GM21576 (cell line): ENCODE data around the gene NOD1.
"Not testable (repeated sequence)": the region's sequence is repeated elsewhere in the genome, so short reads cannot be mapped to it uniquely, and the experiment has no call there.

Experiments
- ATAC-seq: cut with Tn5 transposase; IDR thresholded peaks from one replicate; pipeline ENCODE4 v1.9.1; 2021; ENCODE audit warnings: mild to moderate bottlenecking, moderate library complexity; ENCODE audit not compliant: unreplicated experiment

NOD1 gene

DNA sequence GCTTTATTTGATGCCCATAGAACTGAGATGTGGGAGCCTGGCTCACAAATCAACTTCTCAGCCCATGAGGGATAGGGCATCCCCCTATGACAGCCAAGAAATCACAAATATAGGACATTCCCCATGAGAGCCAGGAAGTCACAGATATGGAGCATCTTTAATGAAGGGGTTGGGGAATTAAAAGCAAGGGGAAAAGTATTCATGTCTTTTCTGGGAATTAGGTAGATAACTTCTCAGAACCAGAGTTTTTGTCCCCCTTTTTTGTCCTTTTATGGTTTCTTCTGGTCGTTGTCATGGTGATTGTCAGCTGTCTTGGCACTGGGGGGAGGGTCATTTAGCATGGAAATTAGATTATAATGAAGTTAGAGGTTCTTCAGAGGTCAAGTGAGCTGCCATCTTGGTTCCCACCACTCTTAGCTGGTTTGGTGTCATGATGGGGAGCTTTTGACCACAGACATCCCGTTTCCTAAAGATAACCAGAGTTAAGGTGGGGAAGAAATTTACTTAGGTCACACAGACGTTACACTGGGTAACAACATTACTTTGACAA lies 56.9 kb downstream of the NOD1 start:
- ATAC-seq, result no peak

DNA sequence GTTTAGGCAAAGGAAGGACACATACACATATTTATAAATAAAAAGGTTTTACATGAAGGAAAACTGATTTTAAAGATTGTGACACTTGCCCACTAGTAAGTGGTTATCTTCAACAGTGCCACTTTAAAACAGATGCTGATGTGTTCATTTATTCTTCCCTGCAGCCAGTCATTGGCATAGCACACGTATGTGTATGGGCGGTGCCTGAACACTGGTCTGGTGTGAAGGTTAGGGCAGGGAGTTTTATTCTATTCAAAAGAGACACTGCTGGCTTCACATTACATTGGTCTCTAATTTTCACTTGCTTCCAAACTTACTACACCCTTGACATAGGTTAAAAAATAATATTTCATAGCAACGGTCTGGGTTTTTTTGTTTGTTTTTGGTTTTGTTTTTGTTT lies 57.9 kb downstream of the NOD1 start:
- no peak for ATAC-seq

- ATAC-seq, result not testable (repeated sequence)
These were observed 58.5 kb downstream of the NOD1 start for GRCh38 chr7:30420080-30420479.

GRCh38 chr7:30413864-30414263 lies 64.7 kb downstream of the NOD1 start:
- no peak for ATAC-seq

- ATAC-seq, result no peak
These were observed 65.6 kb downstream of the NOD1 start for GRCh38 chr7:30412782-30413504.

- no peak for ATAC-seq
These were observed 66.7 kb downstream of the NOD1 start for GRCh38 chr7:30411897-30412296.

DNA sequence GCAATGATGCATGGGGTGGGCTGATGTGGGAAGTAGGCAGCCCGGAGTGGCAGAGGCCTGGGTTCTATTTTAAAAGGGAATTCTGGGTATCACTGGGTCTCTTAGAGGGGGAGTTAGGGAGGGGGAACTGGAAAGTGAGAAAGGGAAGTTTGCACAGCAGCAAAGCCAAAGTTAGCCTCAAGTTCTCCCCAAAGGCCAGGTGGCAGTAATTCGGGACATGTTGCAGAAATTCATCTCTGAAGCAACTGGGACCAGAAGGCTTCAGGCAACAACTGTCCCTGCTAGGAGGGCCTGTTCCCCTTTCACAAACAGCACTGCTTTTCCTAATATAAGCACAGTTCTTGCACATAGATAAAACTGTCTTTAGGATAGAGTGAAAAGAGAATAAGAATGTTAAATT lies 67.4 kb downstream of the NOD1 start:
- ATAC-seq, result no peak

- ATAC-seq, result no peak
These were observed 71.7 kb downstream of the NOD1 start for GRCh38 chr7:30406664-30407425.

DNA sequence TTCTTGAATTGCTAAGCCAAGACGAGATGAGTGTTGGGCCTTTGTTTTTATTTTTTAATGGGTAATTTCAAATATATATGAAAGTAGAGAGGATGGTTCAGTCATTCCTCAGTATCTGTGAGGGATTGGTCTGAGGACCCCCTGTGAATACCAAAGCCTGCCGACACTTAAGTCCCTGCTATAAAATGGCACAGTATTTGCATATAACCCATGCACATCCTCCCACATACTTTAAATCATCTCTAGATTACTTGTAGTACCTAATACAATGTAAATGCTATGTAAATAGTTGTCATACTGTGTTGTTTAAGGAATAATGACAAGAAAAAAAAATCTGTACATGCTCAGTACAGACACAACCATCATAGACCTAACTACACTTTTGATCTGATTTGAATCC lies 73.4 kb downstream of the NOD1 start:
- no peak for ATAC-seq

- no peak for ATAC-seq
These were observed 75.1 kb downstream of the NOD1 start for GRCh38 chr7:30403477-30403876.

GRCh38 chr7:30396389-30396788 lies 82.2 kb downstream of the NOD1 start:
- ATAC-seq, result no peak

GRCh38 chr7:30395676-30396075 lies 82.9 kb downstream of the NOD1 start:
- ATAC-seq, result no peak

DNA sequence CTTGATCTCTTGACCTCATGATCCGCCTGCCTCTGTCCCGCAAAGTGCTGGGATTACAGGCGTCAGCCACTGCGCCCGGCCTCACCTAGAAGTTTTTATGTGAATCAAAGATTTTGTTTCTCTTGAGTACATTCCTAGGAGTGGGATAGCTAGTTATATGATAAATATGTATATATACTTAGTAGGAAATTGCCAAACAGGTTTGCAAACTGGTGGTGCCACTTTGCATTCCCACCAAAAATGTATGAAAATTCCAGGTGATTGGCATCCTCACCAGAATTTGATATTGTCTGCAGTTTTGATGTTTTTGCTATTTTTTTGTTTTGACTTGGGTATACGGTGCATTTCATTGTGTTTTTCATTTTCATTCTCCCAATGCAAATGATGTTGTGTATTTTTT lies 86.8 kb downstream of the NOD1 start:
- ATAC-seq, result no peak

GRCh38 chr7:30390736-30391636 lies 87.6 kb downstream of the NOD1 start:
- ATAC-seq, result no peak

GRCh38 chr7:30389791-30390190 lies 88.8 kb downstream of the NOD1 start:
- ATAC-seq, result no peak

GRCh38 chr7:30382607-30383006 lies 96.0 kb downstream of the NOD1 start:
- no peak for ATAC-seq

DNA sequence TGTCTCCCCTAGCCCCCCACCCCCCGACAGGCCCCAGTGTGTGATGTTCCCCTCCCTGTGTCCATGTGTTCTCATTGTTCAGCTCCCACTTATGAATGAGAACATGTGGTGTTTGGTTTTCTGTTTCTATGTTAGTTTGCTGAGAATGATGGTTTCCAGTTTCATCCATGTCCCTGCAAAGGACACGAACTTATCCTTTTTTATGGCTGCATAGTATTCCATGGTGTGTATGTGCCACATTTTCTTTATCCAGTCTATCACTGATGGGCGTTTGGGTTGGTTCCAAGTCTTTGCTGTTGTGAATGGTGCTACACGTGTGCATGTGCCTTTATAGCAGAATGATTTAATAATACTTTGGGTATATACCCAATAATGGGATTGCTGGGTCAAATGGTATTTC lies 97.8 kb downstream of the NOD1 start:
- not testable (repeated sequence) for ATAC-seq

DNA sequence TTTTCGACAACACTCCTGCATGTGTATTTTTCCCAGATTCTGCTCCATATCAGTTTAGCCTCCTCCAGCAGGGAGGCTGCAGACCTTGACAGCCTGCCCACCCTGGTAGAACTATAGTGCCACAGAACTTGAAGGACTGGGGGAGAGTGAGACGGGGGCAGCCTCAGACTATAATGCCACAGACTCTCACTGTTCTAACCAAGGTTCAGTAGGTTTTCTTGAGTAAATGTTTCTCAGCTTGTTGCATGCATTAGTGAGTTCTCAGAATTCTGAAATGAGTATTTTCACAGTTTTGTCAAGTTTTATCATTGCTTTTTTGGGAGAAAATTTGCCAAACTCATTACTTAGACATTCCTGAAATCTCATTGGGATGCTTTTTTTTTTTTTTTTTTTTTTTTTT lies 98.3 kb downstream of the NOD1 start:
- ATAC-seq, result no peak

DNA sequence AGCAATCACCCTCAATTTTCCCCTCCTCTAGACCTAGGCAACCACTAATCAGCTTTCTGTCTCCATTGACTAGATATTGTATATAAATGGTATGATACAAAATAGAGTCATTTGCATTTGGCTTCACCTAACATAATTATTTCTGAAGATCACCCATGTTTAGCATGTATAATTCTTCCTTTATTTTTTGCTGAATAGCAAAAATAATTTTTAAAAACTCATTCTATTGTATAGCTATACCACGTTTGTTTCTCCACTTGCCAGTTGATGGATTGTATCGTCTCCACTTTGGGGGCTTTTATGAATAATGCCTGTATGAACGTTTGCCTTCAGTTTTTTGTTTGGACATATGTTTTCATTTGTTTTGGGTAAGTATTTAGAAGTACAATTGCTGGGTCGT lies 98.8 kb downstream of the NOD1 start:
- no peak for ATAC-seq

DNA sequence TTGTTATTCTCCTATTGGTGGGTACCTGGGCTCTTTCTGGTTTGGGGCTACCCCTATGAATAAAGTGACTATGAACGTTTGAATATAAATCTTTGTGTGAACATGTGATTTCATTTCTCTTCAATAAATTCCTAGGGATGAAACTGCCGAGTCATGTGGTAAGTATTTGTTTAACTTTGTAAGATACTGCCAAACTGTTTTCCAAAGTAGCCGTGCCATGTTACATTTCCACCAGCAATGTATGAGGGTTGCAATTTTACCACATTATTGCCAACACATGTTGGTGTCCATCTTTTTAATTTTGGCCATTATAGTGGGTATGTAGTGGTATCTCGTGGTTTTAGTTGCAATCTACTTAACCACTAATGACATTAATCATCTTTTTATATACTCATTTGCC lies 99.5 kb downstream of the NOD1 start:
- ATAC-seq, result no peak

DNA sequence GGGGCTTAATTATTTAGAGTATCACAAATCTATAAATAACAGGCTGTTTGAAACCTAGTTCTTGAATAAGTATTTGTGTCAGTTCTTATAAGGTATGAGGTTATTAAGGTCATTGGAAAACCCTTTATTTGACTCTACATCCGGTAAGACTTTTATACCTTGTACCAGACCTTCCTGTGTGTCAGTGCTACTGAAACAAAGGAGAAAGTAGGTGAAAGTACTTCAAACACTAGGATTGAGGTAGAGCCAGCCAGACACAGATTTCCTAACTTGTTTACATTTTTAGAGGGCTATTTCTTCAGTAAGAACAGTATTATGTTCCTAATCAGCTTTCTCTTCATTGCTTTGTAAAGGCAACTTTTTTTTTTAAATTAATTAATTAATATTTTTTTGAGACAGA lies 100.3 kb downstream of the NOD1 start:
- no peak for ATAC-seq
